NCI-H1694 treated with DMSO at 0.1 percent for 48 hours (cell line): Measurements from ENCODE around the gene SCN8A.

ENCODE experiments used
- DNase-seq: peaks from one replicate; lab custom pipeline; 2025; lab: John Stamatoyannopoulos, UW

Gene SCN8A

GRCh38 chr12:51833448-51834227 lies 242.6 kb downstream of the SCN8A start:
- DNase-seq = no peak

DNA sequence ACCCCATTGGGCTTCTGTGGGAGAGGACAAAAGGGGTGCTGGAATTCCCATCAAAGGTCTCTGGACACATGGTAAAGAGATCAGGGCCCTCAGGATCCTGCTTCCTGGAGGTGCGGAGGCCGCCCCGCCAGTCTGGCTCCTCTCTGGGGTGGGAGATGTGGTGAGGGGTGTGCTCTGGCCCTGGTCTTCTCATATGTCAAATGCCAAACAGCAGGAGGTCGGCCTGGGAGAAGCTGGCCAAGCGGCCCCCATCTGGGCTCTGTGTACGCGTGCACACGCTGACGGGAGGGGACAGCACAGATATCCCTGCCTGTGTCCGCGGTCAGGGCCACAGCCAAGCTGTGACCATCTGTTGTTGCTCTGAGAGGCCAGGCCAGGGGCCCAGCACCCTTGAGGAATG lies 243.4 kb downstream of the SCN8A start:
- DNase-seq = no peak

- DNase-seq = no peak
These were observed 245.2 kb downstream of the SCN8A start for GRCh38 chr12:51836041-51836826.

DNA sequence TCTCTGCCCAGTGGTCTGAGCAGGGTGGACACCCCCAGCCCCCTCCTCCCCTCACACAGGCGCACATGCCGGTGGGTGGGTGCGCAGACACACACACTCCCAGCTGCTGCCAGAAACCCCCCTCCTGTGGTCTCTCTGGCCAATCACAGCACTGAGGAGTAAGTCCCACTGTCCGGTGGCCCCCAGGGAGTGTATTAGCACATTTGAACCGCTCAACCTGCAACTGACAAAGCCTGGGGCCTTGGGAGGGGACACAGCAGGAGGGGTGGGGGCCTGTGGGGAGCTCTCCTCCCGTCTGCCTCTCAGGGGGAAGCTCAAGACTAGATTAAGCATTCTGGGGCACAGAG lies 245.8 kb downstream of the SCN8A start:
- no peak for DNase-seq

DNA sequence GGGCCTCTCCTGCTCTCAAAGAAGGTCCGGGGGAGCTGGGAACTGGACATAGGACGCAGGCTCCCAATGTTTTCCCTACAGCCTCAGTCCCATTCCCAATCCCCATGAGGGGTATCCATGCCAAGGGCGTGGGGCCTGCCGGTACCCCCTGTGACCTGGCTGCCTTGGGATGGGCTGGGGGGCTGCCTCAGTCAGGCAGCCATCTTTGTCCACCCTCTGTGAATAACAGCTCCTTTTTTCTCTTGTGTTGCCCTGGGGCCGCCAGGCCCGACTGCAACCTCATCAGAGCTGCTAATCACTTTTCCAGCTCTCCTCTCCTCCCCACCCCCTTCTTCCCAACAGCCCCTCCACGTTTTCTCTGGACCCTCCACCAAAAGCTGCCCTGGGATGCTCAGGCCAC lies 246.3 kb downstream of the SCN8A start:
- no peak for DNase-seq

DNA sequence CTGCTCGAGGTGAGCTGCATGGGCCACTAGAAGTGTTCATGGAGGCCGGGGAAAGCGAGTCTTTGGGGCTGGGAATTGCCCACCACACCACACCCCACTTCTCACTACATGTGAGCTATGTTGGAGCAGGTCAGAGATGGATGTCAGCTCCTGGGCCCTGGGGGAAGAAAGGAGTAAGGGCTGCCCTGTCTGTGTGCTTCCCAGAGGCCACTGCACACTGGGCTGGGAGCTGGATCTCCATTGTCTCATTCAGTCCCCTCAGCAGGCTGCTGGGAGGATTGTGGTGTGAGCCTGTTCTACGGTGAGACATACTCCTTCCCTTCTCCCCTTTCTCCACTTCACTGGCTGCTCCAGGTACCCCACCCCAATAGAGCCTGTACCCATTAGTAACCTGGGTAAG lies 247.0 kb downstream of the SCN8A start:
- no peak for DNase-seq

GRCh38 chr12:51838762-51839161 lies 247.7 kb downstream of the SCN8A start:
- DNase-seq = no peak

GRCh38 chr12:51839310-51839947 lies 248.4 kb downstream of the SCN8A start:
- peak; percentile 53 for DNase-seq

GRCh38 chr12:51840966-51841365 lies 249.9 kb downstream of the SCN8A start:
- DNase-seq = no peak

DNA sequence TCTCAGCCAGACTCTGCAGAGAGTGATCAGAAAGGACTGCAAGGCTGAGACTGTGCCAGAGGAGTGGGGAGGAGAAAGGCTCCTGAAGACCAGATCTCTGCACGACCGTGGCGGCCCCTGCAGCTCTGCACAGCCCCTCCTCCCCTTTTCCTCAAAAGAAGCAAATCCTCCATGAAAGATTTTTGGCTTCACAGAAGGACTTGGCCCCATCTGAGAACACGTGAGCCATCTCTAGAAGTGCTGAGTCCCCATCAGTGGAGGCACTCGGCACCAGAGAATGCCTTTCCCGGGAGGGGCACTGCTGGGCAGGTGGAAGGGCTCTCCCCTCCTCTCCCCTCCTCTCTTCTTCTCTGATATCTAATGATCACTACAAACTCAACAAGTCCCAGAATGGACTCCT lies 250.7 kb downstream of the SCN8A start:
- no peak for DNase-seq

- DNase-seq = no peak
These were observed 253.8 kb downstream of the SCN8A start for GRCh38 chr12:51844854-51845253.

- DNase-seq = no peak
These were observed 254.4 kb downstream of the SCN8A start for GRCh38 chr12:51845482-51845881.

GRCh38 chr12:51846271-51846691 lies 255.2 kb downstream of the SCN8A start:
- no peak for DNase-seq

GRCh38 chr12:51846911-51847642 lies 256.0 kb downstream of the SCN8A start:
- no peak for DNase-seq

- no peak for DNase-seq
These were observed 256.8 kb downstream of the SCN8A start for GRCh38 chr12:51847643-51848325.

DNA sequence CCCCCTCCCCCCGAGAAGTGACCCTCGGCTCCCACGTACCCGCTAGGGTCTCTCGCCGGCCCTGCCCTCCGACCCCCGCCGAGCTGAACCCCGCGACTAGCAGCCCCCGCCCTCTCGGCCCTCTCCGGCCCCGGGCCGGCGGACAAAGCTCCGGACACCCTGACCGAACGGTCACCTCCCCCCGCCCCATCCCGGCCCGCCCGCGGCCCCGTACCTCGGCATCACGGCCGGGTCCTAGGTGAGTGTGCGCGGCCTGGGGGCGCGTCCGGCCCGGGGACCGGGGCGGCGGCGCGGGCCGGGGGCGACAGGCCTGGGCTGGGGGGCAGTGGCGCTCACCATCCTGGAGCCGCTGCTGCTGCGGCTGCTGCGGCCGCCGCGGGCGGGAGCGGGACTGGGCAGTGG lies 257.3 kb downstream of the SCN8A start, which contains the start of gene FIGNL2:
FIGNL2 (minus strand) TSS at position 393 of the 402 bp plus-strand sequence. CDS start 26,305 bp downstream, outside the sequence.
- DNase-seq = no peak

DNA sequence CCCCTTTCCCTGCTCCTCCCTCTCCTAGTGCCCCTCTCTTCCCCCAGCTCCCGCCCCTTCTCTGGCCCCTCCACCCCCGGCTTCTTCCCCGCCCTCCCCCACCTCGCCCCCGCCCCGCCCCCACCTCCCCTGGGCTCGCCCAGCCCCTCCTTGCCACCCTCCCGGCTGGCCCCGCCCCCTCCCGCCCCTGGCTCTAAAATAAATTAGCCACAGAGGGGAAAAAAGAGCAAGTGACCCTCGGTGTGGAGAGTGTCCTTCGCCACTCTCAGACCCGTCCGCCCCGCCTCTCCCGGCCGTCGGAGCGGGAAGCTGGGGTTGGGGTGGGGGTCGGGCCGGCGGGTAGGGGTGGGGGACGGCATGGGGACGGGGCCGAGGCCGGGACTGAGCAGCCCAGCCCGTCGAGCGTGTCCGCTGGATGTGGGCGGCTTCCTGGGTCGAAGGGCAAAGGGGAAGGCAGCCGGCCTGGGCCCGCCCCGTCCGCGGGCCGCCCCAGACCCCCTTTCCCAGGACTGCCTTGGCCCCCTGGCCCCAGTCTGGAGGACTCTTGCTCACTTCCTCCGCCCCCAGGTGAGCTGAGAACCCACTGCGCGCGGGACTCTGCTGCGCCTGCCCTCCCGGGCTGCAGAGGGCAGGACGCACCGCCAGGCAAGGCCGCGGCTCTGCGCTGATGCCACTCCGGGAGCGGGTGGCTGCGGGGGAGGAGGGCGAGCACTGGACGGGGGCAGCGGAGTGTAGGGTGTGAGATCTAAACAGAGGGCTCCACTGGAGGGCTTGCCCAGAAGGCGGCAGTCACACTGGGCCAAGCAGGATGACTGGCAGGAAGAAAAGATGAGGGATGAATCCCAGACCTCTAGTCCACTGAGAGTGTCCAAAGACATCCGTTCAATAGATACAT lies 258.1 kb downstream of the SCN8A start:
- DNase-seq = no peak

GRCh38 chr12:51850081-51850964 lies 259.3 kb downstream of the SCN8A start:
- no peak for DNase-seq

GRCh38 chr12:51850965-51851299 lies 259.9 kb downstream of the SCN8A start:
- no peak for DNase-seq
